Measurements from ENCODE around the gene UBXN7.
"Not testable (repeated sequence)": the region's sequence is repeated elsewhere in the genome, so short reads cannot be mapped to it uniquely, and the experiment has no call there.

UBXN7 gene

GRCh38 chr3:196432137-196432879, at the start of gene UBXN7:
Gene UBXN7, minus strand, starts transcription at chr3:196432427. Its CDS starts 28 bp downstream, at chr3:196432399.
- no peak for TF ChIP-seq ZNF274 (IDR thresholded peaks at IDR 0.05; ENCODE audit: low read depth, low read length)
- H3K4me3 ChIP-seq (ENCODE audit: low read length): peak within 1 kb of the TSS; percentile 87

- H3K4me3 ChIP-seq (ENCODE audit: low read length): no peak overlapping the region
- TF ChIP-seq ZNF274 (IDR thresholded peaks at IDR 0.05; ENCODE audit: low read depth, low read length): no peak
Observed at GRCh38 chr3:196477678-196478077, 45.5 kb upstream of the UBXN7 start.

- no peak for TF ChIP-seq ZNF274 (IDR thresholded peaks at IDR 0.05; ENCODE audit: low read depth, low read length)
- no peak overlapping the region for H3K4me3 ChIP-seq (ENCODE audit: low read length)
Observed at GRCh38 chr3:196472286-196472685, 40.1 kb upstream of the UBXN7 start.

- TF ChIP-seq ZNF274 (IDR thresholded peaks at IDR 0.05; ENCODE audit: low read depth, low read length): no peak
- no peak overlapping the region for H3K4me3 ChIP-seq (ENCODE audit: low read length)
Observed at GRCh38 chr3:196471551-196471950, 39.3 kb upstream of the UBXN7 start.

GRCh38 chr3:196470182-196470581, 38.0 kb upstream of the UBXN7 start:
- not testable (repeated sequence) for H3K4me3 ChIP-seq (ENCODE audit: low read length)

- no peak for TF ChIP-seq ZNF274 (IDR thresholded peaks at IDR 0.05; ENCODE audit: low read depth, low read length)
Observed at GRCh38 chr3:196463804-196464203, 31.6 kb upstream of the UBXN7 start.

GRCh38 chr3:196463478-196463756, 31.2 kb upstream of the UBXN7 start:
- no peak for TF ChIP-seq ZNF274 (IDR thresholded peaks at IDR 0.05; ENCODE audit: low read depth, low read length)
- H3K4me3 ChIP-seq (ENCODE audit: low read length): no peak overlapping the region

More at GRCh38 chr3:196463804-196464203, 31.6 kb upstream of the UBXN7 start:
- no peak overlapping the region for H3K4me3 ChIP-seq (ENCODE audit: low read length)

- not testable (repeated sequence) for H3K4me3 ChIP-seq (ENCODE audit: low read length)
Observed at GRCh38 chr3:196462680-196463477, 30.7 kb upstream of the UBXN7 start.

GRCh38 chr3:196458063-196458462, 25.8 kb upstream of the UBXN7 start:
- H3K4me3 ChIP-seq (ENCODE audit: low read length): no peak overlapping the region
- no peak for TF ChIP-seq ZNF274 (IDR thresholded peaks at IDR 0.05; ENCODE audit: low read depth, low read length)

GRCh38 chr3:196457470-196457869, 25.2 kb upstream of the UBXN7 start:
- H3K4me3 ChIP-seq (ENCODE audit: low read length): not testable (repeated sequence)

GRCh38 chr3:196454935-196455334, 22.7 kb upstream of the UBXN7 start:
- H3K4me3 ChIP-seq (ENCODE audit: low read length): no peak overlapping the region
- TF ChIP-seq ZNF274 (IDR thresholded peaks at IDR 0.05; ENCODE audit: low read depth, low read length): no peak

GRCh38 chr3:196445391-196445790, 13.2 kb upstream of the UBXN7 start:
- H3K4me3 ChIP-seq (ENCODE audit: low read length): not testable (repeated sequence)

- no peak overlapping the region for H3K4me3 ChIP-seq (ENCODE audit: low read length)
- TF ChIP-seq ZNF274 (IDR thresholded peaks at IDR 0.05; ENCODE audit: low read depth, low read length): no peak
Observed at GRCh38 chr3:196444500-196444894, 12.3 kb upstream of the UBXN7 start.

- TF ChIP-seq ZNF274 (IDR thresholded peaks at IDR 0.05; ENCODE audit: low read depth, low read length): no peak
Observed at GRCh38 chr3:196440696-196441095, 8.5 kb upstream of the UBXN7 start.

GRCh38 chr3:196440041-196440537, 7.9 kb upstream of the UBXN7 start:
- H3K4me3 ChIP-seq (ENCODE audit: low read length): no peak overlapping the region
- TF ChIP-seq ZNF274 (IDR thresholded peaks at IDR 0.05; ENCODE audit: low read depth, low read length): no peak

More at GRCh38 chr3:196440696-196441095, 8.5 kb upstream of the UBXN7 start:
- H3K4me3 ChIP-seq (ENCODE audit: low read length): no peak overlapping the region; the same call in 1 of the 2 replicates

Data from GM08714 (cell line).